Lower leg skin (tissue), 3 donors: Measurements from ENCODE around the gene MVD.

Experiments
- POLR2A ChIP-seq, 2 donors: fragments of 450-650 bp; IDR thresholded peaks; one replicate each; pipeline ENCODE4 v1.6.1; 2016 to 2017; ENCODE audit warnings: antibody characterized with exemption in 2 of 2, mild to moderate bottlenecking in 1 of 2, moderate library complexity in 1 of 2
- TF ChIP-seq, protein P1 (sequence below), 3 donors: fragments of 450-650 bp; IDR thresholded peaks; one replicate each; pipeline ENCODE4 v1.5.1; 2016; ENCODE audit warnings: antibody characterized with exemption in 3 of 3, mild to moderate bottlenecking in 3 of 3, moderate library complexity in 2 of 3

DNA sequence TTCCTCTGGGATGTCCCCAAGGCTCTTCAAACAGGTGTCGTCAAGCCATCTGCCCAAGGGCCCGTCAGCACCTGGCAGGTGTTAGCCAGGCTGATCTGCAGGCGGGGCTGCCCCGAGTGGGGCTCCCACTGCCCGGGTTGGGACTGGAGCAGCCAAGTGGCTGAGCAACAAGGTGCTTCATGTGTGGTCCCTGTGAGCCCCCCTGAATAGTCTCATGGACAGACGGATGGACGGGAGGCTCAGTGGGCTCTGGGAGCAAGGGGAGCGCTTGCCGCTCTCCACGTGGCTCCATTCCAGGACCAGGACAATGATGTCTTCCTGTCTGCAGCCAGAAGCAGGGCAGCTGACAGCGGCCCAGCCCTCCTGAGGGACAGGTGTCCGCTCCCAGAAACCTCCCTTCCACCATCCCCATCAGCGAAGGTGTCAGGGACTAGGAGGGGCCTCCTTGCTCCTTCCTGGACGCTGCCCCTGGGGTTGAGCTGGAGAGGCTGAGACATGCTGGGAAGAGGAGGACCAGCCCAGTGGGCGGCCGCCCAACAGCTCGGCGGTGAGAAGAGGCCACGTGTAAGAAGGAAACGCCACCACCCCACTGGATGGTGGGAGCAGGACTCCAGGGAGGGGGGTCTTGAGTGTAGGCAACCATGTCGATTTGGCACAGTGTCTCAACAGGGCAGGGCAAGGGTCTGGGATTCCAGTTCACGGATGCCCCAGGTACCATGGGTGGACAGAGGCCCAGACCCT lies 13.8 kb upstream of the MVD start:
- no peak for TF ChIP-seq POLR2A (IDR thresholded peaks at IDR 0.05)
- TF ChIP-seq, protein P1, sequence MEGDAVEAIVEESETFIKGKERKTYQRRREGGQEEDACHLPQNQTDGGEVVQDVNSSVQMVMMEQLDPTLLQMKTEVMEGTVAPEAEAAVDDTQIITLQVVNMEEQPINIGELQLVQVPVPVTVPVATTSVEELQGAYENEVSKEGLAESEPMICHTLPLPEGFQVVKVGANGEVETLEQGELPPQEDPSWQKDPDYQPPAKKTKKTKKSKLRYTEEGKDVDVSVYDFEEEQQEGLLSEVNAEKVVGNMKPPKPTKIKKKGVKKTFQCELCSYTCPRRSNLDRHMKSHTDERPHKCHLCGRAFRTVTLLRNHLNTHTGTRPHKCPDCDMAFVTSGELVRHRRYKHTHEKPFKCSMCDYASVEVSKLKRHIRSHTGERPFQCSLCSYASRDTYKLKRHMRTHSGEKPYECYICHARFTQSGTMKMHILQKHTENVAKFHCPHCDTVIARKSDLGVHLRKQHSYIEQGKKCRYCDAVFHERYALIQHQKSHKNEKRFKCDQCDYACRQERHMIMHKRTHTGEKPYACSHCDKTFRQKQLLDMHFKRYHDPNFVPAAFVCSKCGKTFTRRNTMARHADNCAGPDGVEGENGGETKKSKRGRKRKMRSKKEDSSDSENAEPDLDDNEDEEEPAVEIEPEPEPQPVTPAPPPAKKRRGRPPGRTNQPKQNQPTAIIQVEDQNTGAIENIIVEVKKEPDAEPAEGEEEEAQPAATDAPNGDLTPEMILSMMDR (IDR thresholded peaks at IDR 0.05) = no peak
